HG02588 (cell line): ENCODE results near the gene STXBP2.

ENCODE experiments used
- ATAC-seq: cut with Tn5 transposase; IDR thresholded peaks from one replicate; pipeline ENCODE4 v1.9.1; 2021; ENCODE audit warnings: mild to moderate bottlenecking, moderate library complexity; ENCODE audit not compliant: unreplicated experiment

STXBP2 gene

GRCh38 chr19:7636691-7637373 is at the start of gene STXBP2:
STXBP2 (plus strand) TSS chr19:7637110; CDS start chr19:7637150, 40 bp downstream.
- ATAC-seq: peak; percentile 64

GRCh38 chr19:7589822-7590221 is 47.1 kb upstream of the STXBP2 start:
- ATAC-seq: no peak

- ATAC-seq: no peak
These were observed 46.7 kb upstream of the STXBP2 start for GRCh38 chr19:7590256-7590655.

- no peak for ATAC-seq
These were observed 41.3 kb upstream of the STXBP2 start, which contains the start of gene CAMSAP3 for GRCh38 chr19:7595466-7596133. CAMSAP3 (plus strand) TSS chr19:7595863; CDS start chr19:7596003, 140 bp downstream.

- no peak for ATAC-seq
These were observed 40.5 kb upstream of the STXBP2 start for GRCh38 chr19:7596211-7596937.

- no peak for ATAC-seq
These were observed 39.2 kb upstream of the STXBP2 start for GRCh38 chr19:7597689-7598088.

GRCh38 chr19:7598180-7598579 is 38.7 kb upstream of the STXBP2 start:
- no peak for ATAC-seq

- ATAC-seq: no peak
These were observed 36.2 kb upstream of the STXBP2 start for GRCh38 chr19:7600721-7601120.

- ATAC-seq: no peak
These were observed 34.5 kb upstream of the STXBP2 start for GRCh38 chr19:7602240-7602934.

- no peak for ATAC-seq
These were observed 33.9 kb upstream of the STXBP2 start for GRCh38 chr19:7602935-7603497.

GRCh38 chr19:7603919-7604318 is 33.0 kb upstream of the STXBP2 start:
- no peak for ATAC-seq

GRCh38 chr19:7605490-7606222 is 31.3 kb upstream of the STXBP2 start:
- ATAC-seq: no peak

GRCh38 chr19:7606289-7606688 is 30.6 kb upstream of the STXBP2 start:
- no peak for ATAC-seq

- ATAC-seq: no peak
These were observed 29.6 kb upstream of the STXBP2 start for GRCh38 chr19:7607212-7607873.

- ATAC-seq: no peak
These were observed 28.9 kb upstream of the STXBP2 start for GRCh38 chr19:7607874-7608560.

- no peak for ATAC-seq
These were observed 26.2 kb upstream of the STXBP2 start for GRCh38 chr19:7610491-7611240.

- no peak for ATAC-seq
These were observed 25.2 kb upstream of the STXBP2 start for GRCh38 chr19:7611541-7612279.
